HepG2 (cell line): ENCODE data around the gene FOXS1. TPM values are rescaled to one million over a fixed set of nuclear protein-coding genes. Genes with fewer than 3 reads are reported as not detected.

Source experiments
- CC2D1A ChIP-seq: sonication (generic); formaldehyde crosslinking; IDR thresholded peaks from 2 replicates; pipeline ENCODE4 v1.8.1; 2023; ENCODE audit warnings: mild to moderate bottlenecking, missing genetic modification reagents
- GTF3A ChIP-seq: sonication (generic); formaldehyde crosslinking; conservative IDR thresholded peaks from 2 replicates; pipeline ENCODE4 v1.4.0; 2020; ENCODE audit warnings: mild to moderate bottlenecking, missing genetic modification reagents
- JUN ChIP-seq: sonication (generic); formaldehyde crosslinking; IDR thresholded peaks from 2 replicates; pipeline ENCODE4 v1.4.0; 2020; ENCODE audit warnings: mild to moderate bottlenecking, missing genetic modification reagents
- JUND ChIP-seq: sonication (generic); formaldehyde crosslinking; IDR thresholded peaks from 2 replicates; pipeline ENCODE4 v1.8.0; 2022; ENCODE audit warnings: mild to moderate bottlenecking, missing genetic modification reagents
- POGZ ChIP-seq: sonication (generic); formaldehyde crosslinking; IDR thresholded peaks from 2 replicates; pipeline ENCODE4 v1.4.0; 2020; ENCODE audit warnings: mild to moderate bottlenecking, missing genetic modification reagents
- PRPF4 ChIP-seq: fragments of 200-400 bp; formaldehyde crosslinking; IDR thresholded peaks from 2 replicates; pipeline ENCODE4 v1.6.1; 2016; ENCODE audit warnings: low read length, low read depth; ENCODE audit not compliant: poor library complexity, severe bottlenecking
- SAP130 ChIP-seq: IDR thresholded peaks from 2 replicates; pipeline ENCODE4 v1.6.1; 2016; ENCODE audit warnings: low read depth
- SCMH1 ChIP-seq: sonication (generic); formaldehyde crosslinking; IDR thresholded peaks from 2 replicates; pipeline ENCODE4 v1.9.0; 2021; ENCODE audit warnings: missing genetic modification reagents, mild to moderate bottlenecking, borderline replicate concordance
- SPEN ChIP-seq: sonication (generic); formaldehyde crosslinking; IDR thresholded peaks from 2 replicates; pipeline ENCODE4 v1.5.1; 2020; ENCODE audit warnings: low read depth, mild to moderate bottlenecking, missing genetic modification reagents
- ZNF552 ChIP-seq: sonication (generic); formaldehyde crosslinking; IDR thresholded peaks from 2 replicates; pipeline ENCODE4 v1.9.0; 2022; ENCODE audit warnings: missing genetic modification reagents, mild to moderate bottlenecking, borderline replicate concordance
- ZNF614 ChIP-seq: IDR thresholded peaks from 2 replicates; pipeline ENCODE4 v1.6.1; 2018; ENCODE audit warnings: missing biosample characterization, missing genetic modification reagents, inconsistent platforms, borderline replicate concordance
- ZNF619 ChIP-seq: sonication (generic); formaldehyde crosslinking; IDR thresholded peaks from 2 replicates; pipeline ENCODE4 v1.4.0; 2020; ENCODE audit warnings: mild to moderate bottlenecking, missing genetic modification reagents
- ZNF782 ChIP-seq: sonication (generic); formaldehyde crosslinking; IDR thresholded peaks from 2 replicates; pipeline ENCODE4 v1.4.0; 2020; ENCODE audit warnings: missing genetic modification reagents, mild to moderate bottlenecking, borderline replicate concordance
- polyA plus RNA-seq, 8 experiments: library from polyadenylated mRNA; depleted of rRNA in 3 of 8; stranded (reverse) in 7 of 8; unstranded in 1 of 8; fragments of >200 nt; fragmentation: Illumina TruSeq in 4 of 8; extraction: Trizol in 4 of 8; gene quantifications; 2 replicates each; pipeline versions ENCODE4 v1.2.1 to v1.2.3, GENCODE V29; 2011 to 2016; ENCODE audit warnings: low read depth in 4 of 8, missing spikeins in 1 of 8, mixed read lengths in 1 of 8; ENCODE audit not compliant: insufficient read depth in 1 of 8
- total RNA-seq, 5 experiments: library from RNA; depleted of rRNA; stranded (reverse); fragments of >200 nt; fragmentation: Illumina TruSeq; extraction: Trizol; gene quantifications; 2 replicates each; pipeline ENCODE4 v1.2.3, GENCODE V29; 2016; ENCODE audit warnings: low read depth in 1 of 5
- TF ChIP-seq, protein P1 (sequence below): IDR thresholded peaks from 2 replicates; pipeline ENCODE4 v1.6.1; 2016; ENCODE audit warnings: mild to moderate bottlenecking
- TF ChIP-seq, protein P2 (sequence below): sonication (generic); formaldehyde crosslinking; IDR thresholded peaks from 2 replicates; pipeline ENCODE4 v1.5.0; 2020; ENCODE audit warnings: missing genetic modification reagents
- TF ChIP-seq, protein P3 (sequence below): sonication (generic); formaldehyde crosslinking; IDR thresholded peaks from 2 replicates; pipeline ENCODE4 v1.4.0; 2020; ENCODE audit warnings: missing genetic modification reagents
- TF ChIP-seq, protein P4 (sequence below): sonication (generic); formaldehyde crosslinking; IDR thresholded peaks from 2 replicates; pipeline ENCODE4 v1.5.0; 2020; ENCODE audit warnings: missing genetic modification reagents
- TF ChIP-seq, protein P5 (sequence below): IDR thresholded peaks from 2 replicates; pipeline ENCODE4 v1.6.1; 2016; ENCODE audit warnings: mild to moderate bottlenecking, missing biosample characterization, missing genetic modification reagents
- TF ChIP-seq, protein P6 (sequence below): sonication (generic); formaldehyde crosslinking; IDR thresholded peaks from 2 replicates; pipeline ENCODE4 v1.4.0; 2020; ENCODE audit warnings: missing genetic modification reagents
- TF ChIP-seq, protein P7 (sequence below): sonication (generic); formaldehyde crosslinking; conservative IDR thresholded peaks from 2 replicates; pipeline ENCODE4 v1.4.0; 2020; ENCODE audit warnings: missing genetic modification reagents

Gene FOXS1
- total and polyA plus RNA-seq, 2 of the 13 experiments (the other 11 are each of a cell fraction or from before 2014, with no cell fraction given), result not detected

DNA sequence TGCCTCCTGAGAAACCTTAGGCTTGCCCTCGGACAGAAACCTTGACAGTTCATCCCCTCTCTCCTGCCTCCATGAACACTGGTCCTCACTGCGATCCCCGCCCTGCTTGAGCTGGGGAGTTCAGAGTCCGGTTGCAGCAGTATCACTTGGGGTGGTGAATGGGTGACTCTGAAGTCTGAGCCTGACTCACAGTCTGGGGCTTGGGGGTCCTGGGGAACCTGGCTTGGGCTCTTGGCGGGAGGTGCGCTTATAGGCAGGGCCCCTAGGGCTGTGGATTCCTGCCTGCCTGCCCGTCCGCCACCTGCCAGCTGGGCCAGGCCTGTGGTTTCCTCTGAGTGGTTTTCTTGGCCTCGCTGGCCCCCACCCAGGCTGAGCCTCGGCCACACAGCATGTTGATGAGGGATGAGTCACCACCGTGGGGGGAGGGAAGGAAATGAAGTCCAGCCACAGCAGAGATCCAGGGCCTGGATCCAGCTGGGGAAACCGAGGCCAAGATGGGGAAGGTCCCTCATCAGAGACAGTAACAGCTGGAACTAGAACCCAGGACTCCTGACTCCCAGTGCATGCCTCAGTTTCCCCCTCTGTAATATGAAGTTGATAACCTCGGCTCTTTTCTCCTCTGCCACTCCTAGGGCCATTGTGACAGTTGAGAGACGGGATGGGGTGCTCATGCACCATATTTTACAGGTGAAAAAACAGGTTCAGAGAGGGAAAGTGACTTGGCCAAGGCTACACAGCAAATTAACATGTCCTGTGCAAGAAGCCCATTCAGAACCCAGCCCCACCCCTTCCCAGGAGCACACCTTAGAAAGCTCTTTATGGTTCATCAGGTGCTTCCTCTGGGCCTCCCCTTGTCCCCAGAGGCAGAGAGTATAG is 9.2 kb downstream of the FOXS1 start (continued):
- peak; percentile 30; the same call in 1 of the 2 replicates for TF ChIP-seq ZNF619 (CRISPR knock-in tag)
- TF ChIP-seq, protein P1, sequence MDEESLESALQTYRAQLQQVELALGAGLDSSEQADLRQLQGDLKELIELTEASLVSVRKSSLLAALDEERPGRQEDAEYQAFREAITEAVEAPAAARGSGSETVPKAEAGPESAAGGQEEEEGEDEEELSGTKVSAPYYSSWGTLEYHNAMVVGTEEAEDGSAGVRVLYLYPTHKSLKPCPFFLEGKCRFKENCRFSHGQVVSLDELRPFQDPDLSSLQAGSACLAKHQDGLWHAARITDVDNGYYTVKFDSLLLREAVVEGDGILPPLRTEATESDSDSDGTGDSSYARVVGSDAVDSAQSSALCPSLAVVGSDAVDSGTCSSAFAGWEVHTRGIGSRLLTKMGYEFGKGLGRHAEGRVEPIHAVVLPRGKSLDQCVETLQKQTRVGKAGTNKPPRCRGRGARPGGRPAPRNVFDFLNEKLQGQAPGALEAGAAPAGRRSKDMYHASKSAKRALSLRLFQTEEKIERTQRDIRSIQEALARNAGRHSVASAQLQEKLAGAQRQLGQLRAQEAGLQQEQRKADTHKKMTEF, result peak; percentile 61
- no peak for TF ChIP-seq SPEN (CRISPR knock-in tag)
- no peak for TF ChIP-seq SCMH1 (CRISPR knock-in tag)
- TF ChIP-seq GTF3A, result no peak
- TF ChIP-seq, protein P2, sequence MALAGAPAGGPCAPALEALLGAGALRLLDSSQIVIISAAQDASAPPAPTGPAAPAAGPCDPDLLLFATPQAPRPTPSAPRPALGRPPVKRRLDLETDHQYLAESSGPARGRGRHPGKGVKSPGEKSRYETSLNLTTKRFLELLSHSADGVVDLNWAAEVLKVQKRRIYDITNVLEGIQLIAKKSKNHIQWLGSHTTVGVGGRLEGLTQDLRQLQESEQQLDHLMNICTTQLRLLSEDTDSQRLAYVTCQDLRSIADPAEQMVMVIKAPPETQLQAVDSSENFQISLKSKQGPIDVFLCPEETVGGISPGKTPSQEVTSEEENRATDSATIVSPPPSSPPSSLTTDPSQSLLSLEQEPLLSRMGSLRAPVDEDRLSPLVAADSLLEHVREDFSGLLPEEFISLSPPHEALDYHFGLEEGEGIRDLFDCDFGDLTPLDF (CRISPR knock-in tag), result no peak
- TF ChIP-seq, protein P3, sequence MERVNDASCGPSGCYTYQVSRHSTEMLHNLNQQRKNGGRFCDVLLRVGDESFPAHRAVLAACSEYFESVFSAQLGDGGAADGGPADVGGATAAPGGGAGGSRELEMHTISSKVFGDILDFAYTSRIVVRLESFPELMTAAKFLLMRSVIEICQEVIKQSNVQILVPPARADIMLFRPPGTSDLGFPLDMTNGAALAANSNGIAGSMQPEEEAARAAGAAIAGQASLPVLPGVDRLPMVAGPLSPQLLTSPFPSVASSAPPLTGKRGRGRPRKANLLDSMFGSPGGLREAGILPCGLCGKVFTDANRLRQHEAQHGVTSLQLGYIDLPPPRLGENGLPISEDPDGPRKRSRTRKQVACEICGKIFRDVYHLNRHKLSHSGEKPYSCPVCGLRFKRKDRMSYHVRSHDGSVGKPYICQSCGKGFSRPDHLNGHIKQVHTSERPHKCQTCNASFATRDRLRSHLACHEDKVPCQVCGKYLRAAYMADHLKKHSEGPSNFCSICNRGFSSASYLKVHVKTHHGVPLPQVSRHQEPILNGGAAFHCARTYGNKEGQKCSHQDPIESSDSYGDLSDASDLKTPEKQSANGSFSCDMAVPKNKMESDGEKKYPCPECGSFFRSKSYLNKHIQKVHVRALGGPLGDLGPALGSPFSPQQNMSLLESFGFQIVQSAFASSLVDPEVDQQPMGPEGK (CRISPR knock-in tag), result peak; percentile 94
- TF ChIP-seq ZNF614 (CRISPR knock-in tag), result no peak
- TF ChIP-seq, protein P4, sequence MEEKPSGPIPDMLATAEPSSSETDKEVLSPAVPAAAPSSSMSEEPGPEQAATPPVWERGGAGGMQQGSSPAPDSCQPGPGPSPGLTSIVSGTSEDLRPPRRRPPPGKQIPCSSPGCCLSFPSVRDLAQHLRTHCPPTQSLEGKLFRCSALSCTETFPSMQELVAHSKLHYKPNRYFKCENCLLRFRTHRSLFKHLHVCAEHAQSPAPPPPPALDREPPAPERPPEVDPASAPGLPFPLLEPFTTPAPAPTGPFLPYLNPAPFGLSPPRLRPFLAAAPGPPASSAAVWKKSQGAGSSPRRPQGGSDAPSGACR (CRISPR knock-in tag), result no peak
- TF ChIP-seq, protein P5, sequence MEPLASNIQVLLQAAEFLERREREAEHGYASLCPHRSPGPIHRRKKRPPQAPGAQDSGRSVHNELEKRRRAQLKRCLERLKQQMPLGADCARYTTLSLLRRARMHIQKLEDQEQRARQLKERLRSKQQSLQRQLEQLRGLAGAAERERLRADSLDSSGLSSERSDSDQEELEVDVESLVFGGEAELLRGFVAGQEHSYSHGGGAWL, result peak; percentile 20; the same call in 1 of the 2 replicates
- TF ChIP-seq CC2D1A (CRISPR knock-in tag), result no peak
- peak; percentile 98 for TF ChIP-seq JUND (CRISPR knock-in tag)
- TF ChIP-seq ZNF782 (CRISPR knock-in tag), result no peak
- TF ChIP-seq JUN, result peak; percentile 65; the same call in 1 of the 2 replicates
- no peak for TF ChIP-seq PRPF4
- TF ChIP-seq SAP130 (CRISPR knock-in tag), result peak; percentile 45; the same call in 1 of the 2 replicates
- 0 out of 2 replicates have a peak, but pooled peaks have one; percentile 16 for TF ChIP-seq POGZ (CRISPR knock-in tag)
- 0 out of 2 replicates have a peak, but pooled peaks have one; percentile 32 for TF ChIP-seq ZNF552 (CRISPR knock-in tag)
- TF ChIP-seq, protein P6, sequence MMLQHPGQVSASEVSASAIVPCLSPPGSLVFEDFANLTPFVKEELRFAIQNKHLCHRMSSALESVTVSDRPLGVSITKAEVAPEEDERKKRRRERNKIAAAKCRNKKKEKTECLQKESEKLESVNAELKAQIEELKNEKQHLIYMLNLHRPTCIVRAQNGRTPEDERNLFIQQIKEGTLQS (CRISPR knock-in tag), result peak; percentile 96
- TF ChIP-seq, protein P7, sequence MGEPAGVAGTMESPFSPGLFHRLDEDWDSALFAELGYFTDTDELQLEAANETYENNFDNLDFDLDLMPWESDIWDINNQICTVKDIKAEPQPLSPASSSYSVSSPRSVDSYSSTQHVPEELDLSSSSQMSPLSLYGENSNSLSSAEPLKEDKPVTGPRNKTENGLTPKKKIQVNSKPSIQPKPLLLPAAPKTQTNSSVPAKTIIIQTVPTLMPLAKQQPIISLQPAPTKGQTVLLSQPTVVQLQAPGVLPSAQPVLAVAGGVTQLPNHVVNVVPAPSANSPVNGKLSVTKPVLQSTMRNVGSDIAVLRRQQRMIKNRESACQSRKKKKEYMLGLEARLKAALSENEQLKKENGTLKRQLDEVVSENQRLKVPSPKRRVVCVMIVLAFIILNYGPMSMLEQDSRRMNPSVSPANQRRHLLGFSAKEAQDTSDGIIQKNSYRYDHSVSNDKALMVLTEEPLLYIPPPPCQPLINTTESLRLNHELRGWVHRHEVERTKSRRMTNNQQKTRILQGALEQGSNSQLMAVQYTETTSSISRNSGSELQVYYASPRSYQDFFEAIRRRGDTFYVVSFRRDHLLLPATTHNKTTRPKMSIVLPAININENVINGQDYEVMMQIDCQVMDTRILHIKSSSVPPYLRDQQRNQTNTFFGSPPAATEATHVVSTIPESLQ (CRISPR knock-in tag), result no peak
